Measurements from ENCODE around the gene SPRN.

DNA sequence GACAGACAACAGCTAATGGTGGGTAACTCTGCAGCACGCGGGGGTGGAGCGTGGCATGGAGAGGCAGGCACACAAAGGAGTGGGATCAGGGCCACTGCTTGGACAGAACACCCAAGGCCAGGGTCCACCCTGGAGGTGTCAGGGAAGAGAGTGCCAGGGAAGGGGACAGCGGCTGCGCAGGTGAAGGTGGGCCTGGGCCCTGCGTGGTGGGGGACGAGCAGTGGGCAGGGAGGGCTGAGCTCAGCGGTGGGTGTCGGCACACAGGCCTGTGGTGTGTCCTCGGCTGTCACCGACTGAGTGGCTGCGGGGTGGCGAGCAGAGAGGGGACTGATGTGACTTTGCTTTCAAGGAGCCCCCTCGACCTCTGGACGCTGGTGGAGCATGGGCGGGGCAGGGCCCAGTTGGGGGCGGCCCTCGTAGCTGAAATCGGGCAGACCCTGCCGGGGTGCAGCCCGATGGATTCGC lies 20.9 kb upstream of the SPRN start:
- TF ChIP-seq CTCF (IDR thresholded peaks at IDR 0.05) (no peak), POLR2A (IDR thresholded peaks at IDR 0.05) (no peak)
